GM23338 (cell line): Measurements from ENCODE around the gene PTGR3. TPM values are rescaled to one million over a fixed set of nuclear protein-coding genes. Genes with fewer than 3 reads are reported as not detected.

Experiments used
- ATAC-seq: fragments of 200-7000 bp; cut with Tn5 transposase; 3 replicates; pipeline ENCODE4 v1.9.1; 2020
- DNase-seq: peaks from one replicate; pipeline ENCODE4 v3.0.0-alpha.2; 2015; ENCODE audit warnings: low spot score
- H2AFZ ChIP-seq: fragments of 200-600 bp; sonication (generic); 2 replicates; pipeline ENCODE4 v1.8.0; 2016; ENCODE audit warnings: antibody characterized with exemption, mild to moderate bottlenecking, moderate library complexity
- H3F3A ChIP-seq: fragments of 200-600 bp; sonication (generic); replicated peaks from 2 replicates; pipeline ENCODE4 v1.8.0; 2017; ENCODE audit warnings: antibody characterized with exemption, mixed run types, low read depth
- H3K27ac ChIP-seq: fragments of 200-600 bp; sonication (generic); 2 replicates; pipeline ENCODE4 v1.6.1; 2016; ENCODE audit warnings: low read depth
- H3K27me3 ChIP-seq: fragments of 200-600 bp; sonication (generic); 2 replicates; pipeline ENCODE4 v1.8.0; 2016; ENCODE audit warnings: mild to moderate bottlenecking, mixed run types, moderate library complexity; ENCODE audit not compliant: insufficient read depth
- H3K36me3 ChIP-seq: fragments of 200-600 bp; sonication (generic); 2 replicates; pipeline ENCODE4 v1.8.0; 2016; ENCODE audit warnings: mild to moderate bottlenecking; ENCODE audit not compliant: insufficient read depth
- H3K4me1 ChIP-seq: fragments of 200-600 bp; sonication (generic); 2 replicates; pipeline ENCODE4 v1.8.0; 2016; ENCODE audit warnings: mild to moderate bottlenecking, moderate library complexity; ENCODE audit not compliant: insufficient read depth
- H3K4me2 ChIP-seq: fragments of 200-600 bp; sonication (generic); 2 replicates; pipeline ENCODE4 v1.7.1; 2017; ENCODE audit warnings: mixed run types
- H3K4me3 ChIP-seq: fragments of 200-600 bp; sonication (generic); 2 replicates; pipeline ENCODE4 v1.6.1; 2016; ENCODE audit warnings: mixed run types
- H3K79me2 ChIP-seq: fragments of 200-600 bp; sonication (generic); replicated peaks from 2 replicates; pipeline ENCODE4 v1.8.0; 2017; ENCODE audit warnings: mild to moderate bottlenecking; ENCODE audit not compliant: insufficient read depth
- H3K9me2 ChIP-seq: fragments of 200-600 bp; sonication (generic); 2 replicates; pipeline ENCODE4 v1.8.0; 2017; ENCODE audit not compliant: insufficient read depth
- H4K20me1 ChIP-seq: fragments of 200-600 bp; sonication (generic); replicated peaks from 2 replicates; pipeline ENCODE4 v1.8.0; 2017; ENCODE audit warnings: mild to moderate bottlenecking; ENCODE audit not compliant: insufficient read depth
- H3K27ac Mint-ChIP-seq: 2 replicates; pipeline ENCODE4 v1.8.0; 2020; ENCODE audit warnings: inconsistent platforms, mild to moderate bottlenecking, moderate library complexity, mixed read lengths
- H3K27me3 Mint-ChIP-seq: 3 replicates; pipeline ENCODE4 v1.8.0; 2022; ENCODE audit warnings: low read depth, mild to moderate bottlenecking, moderate library complexity, mixed read lengths, inconsistent platforms; ENCODE audit not compliant: insufficient read depth, poor library complexity
- H3K36me3 Mint-ChIP-seq: 3 replicates; pipeline ENCODE4 v1.8.0; 2021; ENCODE audit warnings: low read depth, mild to moderate bottlenecking, inconsistent platforms, moderate library complexity, mixed read lengths
- H3K4me1 Mint-ChIP-seq: 3 replicates; pipeline ENCODE4 v1.8.0; 2020; ENCODE audit warnings: mild to moderate bottlenecking, inconsistent platforms, mixed read lengths
- H3K4me3 Mint-ChIP-seq: 3 replicates; pipeline ENCODE4 v1.8.0; 2021; ENCODE audit warnings: moderate library complexity, mild to moderate bottlenecking, inconsistent platforms, mixed read lengths
- H3K9me3 Mint-ChIP-seq: 3 replicates; pipeline ENCODE4 v1.8.0; 2020; ENCODE audit warnings: moderate library complexity, mild to moderate bottlenecking, inconsistent platforms, mixed read lengths
- CREB1 ChIP-seq: fragments of 250-450 bp; sonication (Bioruptor Pico); IDR thresholded peaks from 2 replicates; pipeline ENCODE4 v1.5.0; 2020; ENCODE audit warnings: low read depth, mild to moderate bottlenecking, moderate library complexity
- CTCF ChIP-seq, 2 experiments: fragments of 200-600 bp in 1 of 2; sonication (generic) in 1 of 2; conservative IDR thresholded peaks; 2 replicates each; pipeline versions ENCODE4 v1.5.1 to v1.6.1; 2016 to 2017; ENCODE audit warnings: antibody characterized with exemption in 2 of 2, low read depth in 2 of 2, mild to moderate bottlenecking in 2 of 2, moderate library complexity in 1 of 2
- ETS1 ChIP-seq: IDR thresholded peaks from 2 replicates; pipeline ENCODE4 v1.6.1; 2016; ENCODE audit warnings: antibody characterized with exemption
- EZH2phosphoT487 ChIP-seq: fragments of 200-600 bp; sonication (generic); IDR thresholded peaks from one replicate; pipeline ENCODE4 v1.8.1; 2018; ENCODE audit warnings: antibody characterized with exemption; ENCODE audit not compliant: unreplicated experiment
- NANOG ChIP-seq: IDR thresholded peaks from 2 replicates; pipeline ENCODE4 v1.6.1; 2016; ENCODE audit warnings: antibody characterized with exemption, borderline replicate concordance
- POLR2AphosphoS5 ChIP-seq: IDR thresholded peaks from 2 replicates; pipeline ENCODE4 v1.6.1; 2016; ENCODE audit warnings: antibody characterized with exemption, low read depth
- REST ChIP-seq: IDR thresholded peaks from one replicate; pipeline ENCODE4 v1.6.1; 2018; ENCODE audit warnings: antibody characterized with exemption; ENCODE audit not compliant: unreplicated experiment
- STAT1 ChIP-seq: IDR thresholded peaks from one replicate; pipeline ENCODE4 v1.6.1; 2016; ENCODE audit warnings: antibody characterized with exemption; ENCODE audit not compliant: unreplicated experiment
- ZNF114 ChIP-seq: fragments of 250-450 bp; sonication (Bioruptor Pico); IDR thresholded peaks from 2 replicates; pipeline ENCODE4 v1.5.0; 2020; ENCODE audit warnings: mild to moderate bottlenecking, moderate library complexity
- ZNF331 ChIP-seq: fragments of 250-450 bp; sonication (Bioruptor Pico); IDR thresholded peaks from 2 replicates; pipeline ENCODE4 v1.5.0; 2020; ENCODE audit warnings: low read depth, mild to moderate bottlenecking, moderate library complexity
- ZNF462 ChIP-seq: fragments of 250-450 bp; sonication (Bioruptor Pico); IDR thresholded peaks from 2 replicates; pipeline ENCODE4 v1.5.0; 2020; ENCODE audit warnings: mild to moderate bottlenecking, moderate library complexity
- polyA plus RNA-seq: library from polyadenylated mRNA; unstranded; fragments of >200 nt; fragmentation: Nextera tagmentation; extraction: Ambion mirVana; gene quantifications from 2 replicates; pipeline ENCODE4 v1.2.1, GENCODE V29; 2016
- total RNA-seq: library from RNA; depleted of rRNA; stranded (reverse); fragments of >200 nt; shearing (Covaris generic); gene quantifications from 2 replicates; pipeline ENCODE4 v1.2.3, GENCODE V29; 2014

Gene PTGR3
- total and polyA plus RNA-seq, 2 experiments from 2014 or later = 0.84 to 1.5 TPM

- TF ChIP-seq CREB1 (CRISPR knock-in tag) (no peak), STAT1 (no peak)
Observed at GRCh38 chr18:75220551-75221355, 11.8 kb upstream of the PTGR3 start (continued).

GRCh38 chr18:75219745-75220375 lies 10.9 kb upstream of the PTGR3 start:
- H4K20me1 ChIP-seq = no peaks in the 10 kb centered on the region
- no peak overlapping the region for H3K4me2 ChIP-seq
- H2AFZ ChIP-seq = no peak overlapping the region
- Mint-ChIP-seq H3K4me1 (peaks cover 16% of the 10 kb centered on the region), H3K27me3 (peaks cover 2% of the 10 kb centered on the region), H3K4me3 (no peak overlapping the region), H3K36me3 (no peaks in the 10 kb centered on the region), H3K27ac (no peak overlapping the region), H3K9me3 (no peaks in the 10 kb centered on the region)
- ATAC-seq (no peak), DNase-seq (no peak)
- H3K36me3 ChIP-seq = no peaks in the 10 kb centered on the region
- no peak overlapping the region for H3K27ac ChIP-seq
- peaks cover 4% of the 10 kb centered on the region; the same call in 1 of the 2 replicates for H3K27me3 ChIP-seq
- no peaks in the 10 kb centered on the region for H3K9me2 ChIP-seq
- H3K4me1 ChIP-seq = peaks cover 4% of the 10 kb centered on the region; the same call in 1 of the 2 replicates
- no peak overlapping the region for H3K4me3 ChIP-seq
- H3F3A ChIP-seq = no peaks in the 10 kb centered on the region
- H3K79me2 ChIP-seq = no peaks in the 10 kb centered on the region
- TF ChIP-seq ZNF462 (CRISPR knock-in tag) = no peak
- TF ChIP-seq NANOG = no peak
- no peak for TF ChIP-seq ZNF114 (CRISPR knock-in tag)
- TF ChIP-seq POLR2AphosphoS5 = no peak
- no peak for TF ChIP-seq ZNF331
- no peak for TF ChIP-seq ETS1
- TF ChIP-seq CREB1 (CRISPR knock-in tag) = no peak
- TF ChIP-seq EZH2phosphoT487 = no peak
- TF ChIP-seq REST = no peak
- no peak for TF ChIP-seq CTCF (conservative IDR thresholded peaks at IDR 0.05; ENCODE audit: low read depth in 2 of 2)
